ENCODE measurements around the gene PIAS3.

DNA sequence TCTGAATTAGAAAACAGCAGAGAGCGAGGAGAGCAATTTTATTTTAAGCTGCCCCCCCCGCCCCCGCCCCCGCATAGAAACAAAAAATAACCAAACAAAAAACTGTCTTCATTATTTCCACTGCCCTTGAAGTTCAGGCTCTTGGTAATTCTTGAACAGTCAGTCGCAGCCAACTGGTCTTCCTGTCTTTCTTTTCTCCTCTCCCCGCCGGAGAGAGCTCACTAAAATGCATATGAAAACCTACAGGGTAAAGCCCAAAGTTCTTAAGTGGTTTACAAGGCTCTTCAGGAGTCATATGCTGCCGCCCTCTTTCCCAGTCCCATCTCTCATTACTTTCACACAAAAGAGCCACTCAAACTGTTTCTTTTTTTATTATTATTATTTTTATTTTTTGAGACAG is 27.9 kb upstream of the PIAS3 start:
- TF ChIP-seq, protein P1, sequence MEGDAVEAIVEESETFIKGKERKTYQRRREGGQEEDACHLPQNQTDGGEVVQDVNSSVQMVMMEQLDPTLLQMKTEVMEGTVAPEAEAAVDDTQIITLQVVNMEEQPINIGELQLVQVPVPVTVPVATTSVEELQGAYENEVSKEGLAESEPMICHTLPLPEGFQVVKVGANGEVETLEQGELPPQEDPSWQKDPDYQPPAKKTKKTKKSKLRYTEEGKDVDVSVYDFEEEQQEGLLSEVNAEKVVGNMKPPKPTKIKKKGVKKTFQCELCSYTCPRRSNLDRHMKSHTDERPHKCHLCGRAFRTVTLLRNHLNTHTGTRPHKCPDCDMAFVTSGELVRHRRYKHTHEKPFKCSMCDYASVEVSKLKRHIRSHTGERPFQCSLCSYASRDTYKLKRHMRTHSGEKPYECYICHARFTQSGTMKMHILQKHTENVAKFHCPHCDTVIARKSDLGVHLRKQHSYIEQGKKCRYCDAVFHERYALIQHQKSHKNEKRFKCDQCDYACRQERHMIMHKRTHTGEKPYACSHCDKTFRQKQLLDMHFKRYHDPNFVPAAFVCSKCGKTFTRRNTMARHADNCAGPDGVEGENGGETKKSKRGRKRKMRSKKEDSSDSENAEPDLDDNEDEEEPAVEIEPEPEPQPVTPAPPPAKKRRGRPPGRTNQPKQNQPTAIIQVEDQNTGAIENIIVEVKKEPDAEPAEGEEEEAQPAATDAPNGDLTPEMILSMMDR (conservative IDR thresholded peaks at IDR 0.05; ENCODE audit: low read length) = no peak
- TF ChIP-seq EZH2phosphoT487 (IDR thresholded peaks at IDR 0.05; ENCODE audit: borderline replicate concordance, low read depth, low read length) = no peak

Measured in OCI-LY7 (cell line).